ENCODE data around the gene DOHH.

DNA sequence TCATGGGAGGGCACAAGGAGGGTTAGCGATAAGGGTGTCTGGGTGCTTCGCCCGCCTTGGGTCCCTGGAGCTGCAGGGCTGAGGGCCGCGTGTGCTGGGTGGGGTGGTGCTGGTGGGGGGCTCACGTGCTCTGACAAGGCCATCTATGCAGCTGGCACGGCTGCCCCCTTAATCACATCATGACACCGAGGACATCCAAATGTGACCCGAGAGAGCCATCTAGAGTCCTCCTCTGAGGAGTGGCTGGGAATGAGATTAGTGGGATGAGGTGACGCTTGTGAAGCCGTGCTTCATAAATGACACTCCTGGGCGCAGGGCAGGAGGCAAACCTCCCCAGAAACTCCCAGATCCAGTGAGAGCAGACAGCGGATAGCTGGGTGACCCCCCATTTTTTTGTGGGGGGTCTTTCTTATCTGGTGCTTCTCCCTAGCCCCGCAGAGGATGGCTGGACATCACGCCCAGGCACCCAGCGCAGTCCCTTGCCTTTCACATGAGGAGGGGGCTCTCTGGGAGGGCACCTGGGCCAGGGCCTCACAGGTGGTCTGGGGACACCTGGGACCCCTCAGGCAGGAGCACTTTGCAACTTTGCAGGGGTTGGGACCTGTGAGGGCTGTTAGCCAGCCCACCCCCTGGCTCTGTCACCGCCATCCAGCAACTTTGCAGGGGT lies 12.2 kb upstream of the DOHH start:
- TF ChIP-seq POLR2AphosphoS5 (IDR thresholded peaks at IDR 0.05) (no peak), CTCF (IDR thresholded peaks at IDR 0.05) (no peak), POLR2A (IDR thresholded peaks at IDR 0.05) (no peak)

All from prostate gland (tissue), 2 donors.